GM21515 (cell line): Measurements from ENCODE around the gene PPP2R2B.

Experiments
- ATAC-seq: cut with Tn5 transposase; IDR thresholded peaks from one replicate; pipeline ENCODE4 v1.9.1; 2021; ENCODE audit not compliant: unreplicated experiment

The PPP2R2B gene

GRCh38 chr5:146707316-146707715 is 171.2 kb downstream of the PPP2R2B start:
- ATAC-seq: no peak

DNA sequence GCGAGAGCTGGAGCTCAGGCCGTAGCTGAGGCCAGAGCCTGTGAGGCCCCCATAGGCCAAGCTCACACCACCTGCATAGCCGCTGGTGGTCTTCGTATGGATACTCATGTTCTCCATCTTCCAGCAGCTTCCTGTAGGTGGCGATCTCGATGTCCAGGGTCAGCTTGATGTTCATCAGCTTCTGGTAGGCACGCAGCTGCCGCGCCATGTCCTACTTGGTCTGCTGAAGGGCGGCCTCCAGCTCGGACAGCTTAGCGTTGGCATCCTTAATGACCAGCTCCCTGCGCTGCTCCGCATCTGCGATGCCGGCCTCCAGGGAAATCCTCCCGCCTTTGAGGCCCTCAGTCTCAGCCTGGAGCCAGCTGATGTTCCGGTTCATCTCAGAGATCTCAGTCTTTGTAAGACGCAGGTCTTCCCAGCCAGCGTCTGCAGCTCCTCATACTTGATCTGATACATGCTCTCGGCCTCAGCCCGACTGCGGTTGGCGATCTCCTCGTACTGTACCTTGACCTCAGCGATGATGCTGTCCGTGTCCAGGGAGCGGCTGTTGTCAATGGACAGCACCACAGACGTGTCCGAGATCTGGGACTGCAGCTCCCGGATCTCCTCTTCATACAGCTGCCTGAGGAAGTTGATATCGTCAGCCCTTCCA is 172.1 kb downstream of the PPP2R2B start:
- no peak for ATAC-seq

DNA sequence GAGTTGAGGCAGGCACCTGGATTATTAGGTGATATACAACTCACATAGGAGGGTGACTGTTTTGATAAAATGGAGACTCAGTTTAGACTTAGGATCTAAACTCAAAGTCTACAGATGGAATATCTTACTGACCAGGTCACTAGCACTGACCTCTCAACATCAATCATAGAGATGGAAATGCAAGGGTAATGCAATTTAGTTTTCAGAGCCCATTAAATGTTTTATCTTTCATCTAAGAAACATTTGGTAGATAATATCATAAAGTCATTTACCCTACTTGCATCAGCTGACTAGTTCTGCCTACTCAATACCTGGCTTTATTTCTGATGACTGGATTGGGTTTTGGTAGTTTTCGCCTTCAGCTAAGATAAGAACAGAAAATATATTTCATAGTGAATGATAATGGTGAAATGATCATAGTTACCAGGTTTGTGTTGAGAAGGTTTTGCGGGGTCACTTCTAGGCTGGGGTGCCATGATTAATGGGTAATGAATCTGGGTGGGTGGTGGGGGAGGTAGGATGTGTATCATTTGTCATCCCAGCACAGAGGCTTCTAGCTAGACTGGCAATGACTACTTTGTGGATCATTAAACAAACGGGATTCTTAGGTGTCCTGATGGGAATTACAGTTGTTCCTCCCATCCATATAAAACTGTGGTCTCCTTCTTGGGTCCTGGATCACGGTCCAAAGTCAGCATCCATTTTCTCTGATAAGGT is 173.4 kb downstream of the PPP2R2B start:
- ATAC-seq: no peak

DNA sequence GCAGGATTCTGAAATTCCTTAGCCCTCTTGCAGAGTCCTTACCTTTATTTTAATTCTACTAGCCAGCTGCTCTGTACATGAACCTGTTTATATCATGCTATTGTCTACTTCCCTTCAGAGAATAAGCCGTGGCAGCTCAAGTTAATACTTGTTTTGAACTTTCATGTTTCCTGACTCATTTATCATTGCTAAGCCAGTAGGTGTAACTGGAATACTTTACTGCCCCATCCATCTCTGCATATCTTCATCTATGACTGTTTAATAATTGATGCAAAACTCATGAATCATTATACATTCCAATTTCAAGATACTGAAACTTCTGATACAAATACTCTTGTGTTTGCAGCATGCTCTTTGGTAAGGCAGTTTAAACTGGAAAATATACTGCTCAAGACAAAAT is 174.7 kb downstream of the PPP2R2B start:
- ATAC-seq: no peak

- no peak for ATAC-seq
Measured at GRCh38 chr5:146703499-146703898, 175.1 kb downstream of the PPP2R2B start.

DNA sequence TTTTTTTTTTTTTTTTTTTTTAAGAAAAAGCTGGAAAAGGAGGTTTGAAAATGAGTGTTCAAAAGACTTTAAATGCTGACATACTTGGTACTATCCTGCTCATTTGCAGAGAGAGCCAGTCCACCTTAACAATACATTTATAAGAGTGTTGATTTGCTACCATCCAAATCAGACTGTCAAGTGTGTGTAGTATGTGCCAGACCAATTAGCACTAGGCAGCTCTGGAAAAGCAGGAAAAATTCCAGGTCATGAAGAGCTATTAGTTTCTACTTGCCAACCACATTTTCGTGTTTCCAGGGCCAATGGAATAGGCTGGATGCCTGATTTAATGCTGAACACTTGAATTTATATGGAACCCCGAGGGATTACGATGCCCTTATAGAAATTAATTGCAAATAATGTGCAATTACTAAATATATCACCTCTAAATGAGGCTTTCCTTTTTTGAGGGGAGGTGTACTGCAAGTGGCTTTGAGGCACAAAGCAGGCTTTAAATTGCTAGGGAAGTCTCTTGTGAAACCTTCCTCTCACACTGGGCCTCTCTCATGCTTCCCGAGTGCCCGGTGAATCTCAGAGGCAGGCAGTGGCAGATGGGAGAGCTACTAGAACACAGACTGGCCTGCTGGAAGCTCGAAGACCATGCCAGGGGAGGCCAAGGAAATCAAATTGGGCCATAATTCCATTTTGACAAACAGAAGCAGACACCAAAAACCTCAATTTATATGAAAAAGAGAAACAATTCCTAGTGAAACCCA is 178.7 kb downstream of the PPP2R2B start:
- no peak for ATAC-seq

DNA sequence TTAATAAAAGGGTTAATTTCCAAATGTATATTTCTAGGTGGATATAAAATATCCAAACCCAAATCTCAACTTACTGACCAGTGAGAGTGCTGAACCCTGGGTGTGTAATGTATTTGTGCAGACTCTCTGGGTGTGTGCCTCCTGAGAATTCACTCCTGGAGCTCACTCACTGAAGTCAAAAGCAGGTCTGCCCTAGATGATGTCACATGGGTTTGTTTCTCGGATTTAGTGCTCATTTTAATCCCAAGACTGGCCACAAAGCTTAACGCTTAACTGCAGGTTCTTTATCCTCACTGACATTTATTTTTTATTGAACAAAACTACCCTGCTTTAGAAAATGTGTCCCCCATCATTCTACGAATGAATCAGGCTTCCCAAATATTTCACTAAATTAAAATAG is 179.4 kb downstream of the PPP2R2B start:
- ATAC-seq: no peak

DNA sequence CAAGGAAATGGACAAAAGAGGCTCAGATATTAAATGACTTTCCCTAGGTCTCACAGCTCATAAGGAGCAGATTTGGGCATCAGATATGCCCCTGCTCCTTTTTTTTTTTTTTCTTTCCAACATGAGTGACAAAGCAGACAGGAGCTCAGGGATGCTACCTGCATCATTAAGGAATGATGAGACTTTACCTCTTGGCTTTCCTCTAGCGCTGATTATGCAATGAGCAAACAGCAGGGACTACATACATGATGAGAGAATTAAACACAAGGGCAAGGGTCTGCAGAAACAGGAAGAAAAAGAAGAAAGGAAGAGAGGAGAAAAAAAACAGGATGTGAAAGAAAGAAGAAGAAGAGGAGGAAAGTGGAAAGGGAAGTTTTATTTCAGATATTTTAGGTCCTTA is 179.9 kb downstream of the PPP2R2B start:
- ATAC-seq: no peak

- no peak for ATAC-seq
Measured at GRCh38 chr5:146697211-146697610, 181.3 kb downstream of the PPP2R2B start.

DNA sequence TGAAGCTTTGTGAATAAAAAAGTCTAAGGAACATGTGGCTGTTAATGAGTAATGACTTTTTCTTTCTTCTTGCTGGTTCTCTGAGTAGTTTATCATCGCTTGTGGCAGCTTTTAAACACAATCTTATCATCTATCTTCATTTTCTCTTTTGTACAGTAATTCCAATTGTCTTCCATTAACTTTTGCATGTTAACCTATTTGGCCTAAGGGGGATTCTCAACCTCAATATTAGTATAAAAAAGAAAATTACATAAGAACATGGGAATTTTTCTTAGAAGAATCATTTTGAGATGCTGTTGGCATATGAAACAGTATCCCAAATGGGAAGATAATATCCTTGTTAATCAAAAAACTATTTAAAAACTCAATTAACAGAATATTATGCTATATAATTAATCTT is 182.9 kb downstream of the PPP2R2B start:
- no peak for ATAC-seq

DNA sequence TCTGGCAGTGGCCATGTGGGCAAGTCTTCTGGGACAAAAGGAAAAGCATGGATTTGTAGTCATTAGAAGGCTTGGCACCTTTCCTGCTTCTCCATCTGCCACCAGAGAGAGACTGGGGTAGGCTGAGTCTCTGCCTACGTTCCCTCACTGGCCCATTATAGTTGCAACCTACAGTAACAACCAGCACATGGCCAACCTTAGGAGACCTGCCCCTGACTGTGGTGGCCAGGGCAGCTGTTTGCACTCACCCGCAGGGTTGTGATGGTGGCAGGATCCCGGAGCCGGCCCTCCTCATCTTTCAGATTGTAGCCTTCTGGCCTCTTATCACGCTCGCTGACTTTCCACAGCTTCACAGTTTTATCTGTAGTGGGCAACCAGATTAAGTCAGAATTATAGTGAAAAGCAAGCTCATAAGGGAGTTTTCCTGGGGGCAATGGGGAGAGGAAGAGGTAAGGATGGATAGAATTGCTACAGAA is 187.6 kb downstream of the PPP2R2B start:
- no peak for ATAC-seq

DNA sequence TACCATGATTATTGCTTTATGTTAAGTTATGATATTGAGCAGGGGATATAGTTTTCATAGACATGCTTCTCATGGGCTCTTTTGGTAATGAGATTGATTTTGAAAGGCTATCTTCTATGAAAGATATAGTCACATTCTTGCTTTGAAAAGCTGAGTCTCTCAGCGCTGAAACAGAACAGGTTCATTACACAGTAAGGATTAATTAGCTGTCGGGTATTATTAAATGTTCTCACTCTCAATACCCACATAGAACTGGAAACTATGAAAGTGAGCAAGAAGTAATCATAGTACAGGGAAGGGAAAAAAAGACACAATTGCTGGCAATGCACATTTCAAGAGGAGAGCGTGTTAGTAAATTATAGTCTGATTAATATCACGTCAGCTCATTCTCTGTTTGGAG is 190.9 kb downstream of the PPP2R2B start:
- ATAC-seq: no peak

- no peak for ATAC-seq
Measured at GRCh38 chr5:146683861-146684260, 194.7 kb downstream of the PPP2R2B start.

DNA sequence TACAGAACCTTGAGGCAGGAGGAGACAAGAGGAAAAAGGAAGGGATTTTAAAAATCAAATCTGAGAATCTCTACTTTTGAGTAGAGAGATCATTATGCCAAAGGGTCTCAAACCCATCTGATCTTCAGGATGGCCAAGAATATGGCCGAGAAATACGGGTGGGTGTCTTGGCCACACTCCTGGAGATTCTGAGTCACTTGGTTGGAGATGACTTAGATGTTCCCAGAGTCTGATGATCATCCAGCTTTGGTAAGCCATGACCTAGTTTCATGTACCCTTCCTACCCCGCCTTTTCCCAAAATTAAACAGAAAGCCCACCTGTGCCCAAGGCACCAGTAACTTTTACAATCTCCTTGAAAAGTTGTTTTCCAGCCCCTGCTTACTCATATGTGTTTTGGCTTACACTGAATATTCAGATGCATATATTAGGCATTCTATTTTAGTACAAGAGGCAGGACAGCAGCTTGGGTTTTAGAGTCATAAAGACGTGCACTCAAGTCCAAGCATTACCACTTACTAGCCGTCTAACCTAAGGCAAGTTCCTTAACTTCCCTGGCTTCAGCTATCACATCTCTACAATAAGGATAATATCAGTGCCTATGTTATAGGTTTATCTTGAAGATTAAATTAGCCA is 195.5 kb downstream of the PPP2R2B start:
- ATAC-seq: no peak

DNA sequence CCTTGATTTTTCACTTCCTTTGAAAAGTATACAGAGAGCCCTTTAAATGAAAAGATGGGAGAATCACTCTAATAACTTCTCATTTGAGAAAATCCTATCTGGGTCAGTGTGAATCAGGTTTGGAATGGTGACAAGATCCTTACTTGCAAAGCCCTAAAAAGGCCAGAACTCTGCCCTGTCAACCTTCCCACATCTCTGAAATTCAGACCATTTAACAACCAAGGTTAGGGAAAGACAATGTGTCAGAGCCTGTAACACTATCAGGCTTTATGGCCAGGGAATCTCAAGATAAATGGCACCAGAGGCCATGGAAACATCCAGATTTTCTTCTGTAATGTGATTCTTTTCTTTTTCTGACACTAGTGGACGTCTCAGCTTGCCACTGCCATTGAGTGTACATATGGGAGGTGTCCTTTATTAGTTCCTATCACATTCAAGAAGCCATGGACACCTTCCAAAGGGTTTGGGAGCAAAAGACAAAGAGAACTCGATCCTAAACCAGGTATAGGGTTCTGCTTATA is 196.9 kb downstream of the PPP2R2B start:
- ATAC-seq: no peak

DNA sequence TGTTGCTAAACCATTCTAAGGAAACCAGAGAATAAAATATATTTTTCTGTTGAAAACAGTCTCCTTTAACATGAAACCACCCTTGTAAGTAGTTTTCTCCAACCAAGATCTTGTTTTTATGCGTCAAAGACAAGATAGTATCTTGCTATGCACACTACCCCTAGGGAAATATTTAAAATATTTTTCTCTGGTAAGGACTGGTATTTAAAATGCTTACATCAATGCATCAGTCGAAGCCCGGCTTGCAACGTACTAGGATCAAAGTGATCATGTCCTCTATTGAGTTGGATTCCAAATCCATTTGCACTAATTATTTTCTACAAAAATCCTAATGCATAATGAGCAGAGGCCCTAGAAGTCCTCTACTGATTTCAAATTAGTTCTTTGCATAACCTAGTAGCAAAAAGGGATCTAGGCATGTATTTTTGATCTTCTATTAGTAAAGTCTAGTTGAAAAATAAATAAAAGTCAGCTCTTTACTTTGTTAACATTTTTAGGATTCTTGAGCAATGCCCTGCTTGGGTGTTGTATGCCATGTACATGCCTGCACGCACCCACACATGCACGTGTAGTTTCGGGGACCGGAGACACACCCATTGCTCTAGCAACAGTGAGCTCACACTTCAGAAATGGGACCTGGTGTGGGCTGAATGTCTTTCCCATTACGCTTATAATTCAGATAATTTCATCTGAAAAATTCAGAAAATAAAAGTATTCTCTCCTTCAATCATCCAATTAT is 197.5 kb downstream of the PPP2R2B start:
- ATAC-seq: no peak

- ATAC-seq: no peak
Measured at GRCh38 chr5:146675636-146676035, 202.9 kb downstream of the PPP2R2B start.

DNA sequence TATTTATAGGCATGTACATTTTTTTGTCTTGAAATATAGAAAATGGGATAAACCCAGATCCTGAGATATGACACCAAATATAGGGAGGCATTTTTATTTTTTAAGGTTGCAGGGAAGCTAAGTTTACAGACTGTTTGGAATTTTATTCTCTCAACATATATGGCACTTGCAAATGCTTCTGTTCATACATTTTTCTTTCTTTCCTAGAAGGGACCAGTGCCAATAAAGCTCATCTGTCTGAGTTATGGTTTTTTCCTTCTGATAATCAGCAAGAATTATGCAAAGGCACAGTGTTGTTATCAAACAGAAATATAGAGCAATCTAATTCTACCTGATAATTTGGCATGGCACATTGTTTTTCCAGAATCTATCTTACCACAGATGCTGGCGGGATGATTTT is 205.7 kb downstream of the PPP2R2B start:
- ATAC-seq: no peak

DNA sequence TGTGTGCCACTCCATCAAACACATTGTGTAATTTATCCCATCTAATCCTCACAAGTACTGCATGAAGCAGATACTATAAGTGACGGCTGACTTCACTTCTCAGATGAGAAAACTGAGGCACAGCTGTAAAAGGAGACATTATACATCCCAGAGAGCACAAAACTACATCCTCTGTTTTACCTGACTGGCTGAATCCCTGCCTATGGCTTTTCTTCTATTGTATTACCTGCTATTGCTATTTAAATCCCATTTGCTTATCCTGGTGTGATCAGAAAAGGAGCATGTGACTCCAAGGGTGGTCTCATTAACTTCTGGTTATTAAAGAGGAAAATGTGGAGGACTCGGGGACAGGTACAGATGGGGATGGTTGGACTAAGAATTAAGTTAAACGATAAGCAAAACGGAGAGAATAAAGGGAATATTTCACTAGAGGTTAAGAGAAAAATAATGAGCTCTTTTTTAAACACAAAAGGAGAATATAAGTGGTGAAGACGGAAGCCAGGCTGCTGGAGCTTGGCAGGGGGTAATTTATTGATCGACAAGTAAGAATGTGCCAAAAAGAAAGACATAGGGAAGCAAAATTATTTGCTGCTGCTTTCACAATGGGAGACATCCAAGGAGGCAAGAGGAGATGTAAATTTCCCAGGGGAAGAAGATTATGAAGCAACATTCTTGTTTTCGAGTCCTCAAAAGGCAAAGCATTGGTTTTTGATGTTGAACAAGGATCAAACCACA is 206.8 kb downstream of the PPP2R2B start:
- ATAC-seq: no peak

DNA sequence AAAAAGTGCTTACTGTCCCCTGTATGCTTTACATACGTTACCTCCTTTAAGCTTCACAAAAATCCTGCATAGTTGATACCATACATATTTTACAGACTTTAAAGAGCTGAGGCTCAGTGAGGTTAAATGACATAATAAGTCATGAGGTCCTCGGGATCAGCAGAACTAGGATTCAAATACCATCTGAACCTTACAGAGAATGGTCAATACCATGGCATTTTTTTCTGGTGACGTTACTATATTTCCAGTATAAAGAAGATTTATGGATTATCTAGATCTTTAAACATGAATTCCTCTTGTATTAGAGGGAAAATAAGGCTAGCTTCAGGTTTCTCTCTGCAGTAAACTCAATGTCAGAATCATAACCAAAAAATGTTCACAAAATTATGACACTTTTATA is 208.9 kb downstream of the PPP2R2B start:
- ATAC-seq: no peak
